Measurements from ENCODE around the gene WRNIP1. TPM values are rescaled to one million over a fixed set of nuclear protein-coding genes. Genes with fewer than 3 reads are reported as not detected.

Gene WRNIP1
- total and polyA plus RNA-seq, 2 of the 8 experiments (the other 6 are each of a cell fraction or from before 2014, with no cell fraction given): 38.2 to 39.2 TPM

DNA sequence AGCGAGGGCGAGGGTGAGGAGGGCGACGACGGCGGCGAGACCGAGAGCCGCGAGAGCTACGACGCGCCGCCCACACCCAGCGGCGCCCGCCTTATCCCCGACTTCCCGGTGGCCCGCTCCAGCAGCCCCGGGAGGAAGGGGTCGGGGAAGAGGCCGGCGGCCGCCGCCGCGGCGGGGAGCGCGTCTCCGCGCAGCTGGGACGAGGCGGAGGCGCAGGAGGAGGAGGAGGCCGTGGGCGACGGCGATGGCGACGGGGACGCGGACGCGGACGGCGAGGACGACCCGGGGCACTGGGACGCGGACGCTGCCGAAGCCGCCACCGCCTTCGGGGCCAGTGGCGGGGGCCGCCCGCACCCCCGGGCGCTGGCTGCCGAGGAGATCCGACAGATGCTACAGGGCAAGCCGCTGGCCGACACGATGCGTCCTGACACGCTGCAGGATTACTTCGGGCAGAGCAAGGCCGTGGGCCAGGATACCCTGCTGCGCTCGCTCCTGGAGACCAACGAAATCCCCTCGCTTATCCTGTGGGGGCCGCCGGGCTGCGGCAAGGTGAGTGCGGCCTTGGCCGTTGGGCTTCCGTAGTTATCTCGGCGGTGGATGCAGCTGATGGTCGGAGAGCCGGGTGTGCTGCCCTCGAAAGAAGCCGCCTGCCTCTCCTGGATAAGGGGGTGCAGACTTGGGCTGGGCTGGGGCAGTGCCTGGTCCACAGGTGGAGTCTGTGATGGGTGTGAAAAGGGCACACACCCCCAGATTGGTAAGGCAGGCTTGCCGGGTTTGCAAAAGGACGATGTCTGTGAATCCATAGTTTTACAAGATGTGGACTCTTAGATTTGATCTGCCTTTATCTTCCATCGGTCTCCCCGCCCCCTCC is 938 bp downstream of the WRNIP1 start (continued):
- TF ChIP-seq POU5F1 (IDR thresholded peaks at IDR 0.05; ENCODE audit: low read depth, low read length): no peak
- TF ChIP-seq KDM5A (IDR thresholded peaks at IDR 0.05; ENCODE audit: low read length): no peak
- no peak for TF ChIP-seq CHD1 (IDR thresholded peaks at IDR 0.05; ENCODE audit: low read depth, low read length)

All from H1 (cell line).